DND-41 (cell line): ENCODE measurements around the gene ACSM5.

Source experiments
- ATAC-seq: fragments of 200-7000 bp; cut with Tn5 transposase; 3 replicates; pipeline ENCODE4 v1.9.1; 2021; ENCODE audit warnings: low read depth; ENCODE audit not compliant: insufficient read depth
- DNase-seq: peaks from one replicate; pipeline ENCODE4 v3.0.0-alpha.2; 2020
- H2AFZ ChIP-seq: 2 replicates; pipeline ENCODE4 v1.6.0; 2012; ENCODE audit warnings: low read depth, low read length
- H3K27ac ChIP-seq: 2 replicates; pipeline ENCODE4 v1.5.1; 2012; ENCODE audit warnings: low read length, inconsistent platforms
- H3K27me3 ChIP-seq: fragments of 200-600 bp; sonication (generic); 2 replicates; pipeline ENCODE4 v1.6.0; 2012; ENCODE audit warnings: low read length, mild to moderate bottlenecking, inconsistent platforms; ENCODE audit not compliant: insufficient read depth, poor library complexity
- H3K36me3 ChIP-seq: 2 replicates; pipeline ENCODE4 v1.5.1; 2012; ENCODE audit warnings: low read length, inconsistent platforms; ENCODE audit not compliant: insufficient read depth
- H3K4me1 ChIP-seq: 2 replicates; pipeline ENCODE4 v1.5.1; 2012; ENCODE audit warnings: mild to moderate bottlenecking, low read length; ENCODE audit not compliant: insufficient read depth
- H3K4me2 ChIP-seq: 2 replicates; pipeline ENCODE4 v1.6.0; 2012; ENCODE audit warnings: mild to moderate bottlenecking, moderate library complexity, low read length, inconsistent platforms; ENCODE audit not compliant: insufficient read depth
- H3K4me3 ChIP-seq, 2 experiments: fragments of 200-600 bp in 1 of 2; shearing (Covaris generic) in 1 of 2; 2 replicates each; pipeline ENCODE4 v1.5.1; 2012 to 2016; ENCODE audit warnings: inconsistent platforms in 2 of 2, low read length in 2 of 2, mild to moderate bottlenecking in 2 of 2, low read depth in 1 of 2, moderate library complexity in 1 of 2
- H3K79me2 ChIP-seq: 2 replicates; pipeline ENCODE4 v1.6.0; 2012; ENCODE audit warnings: low read length, inconsistent platforms; ENCODE audit not compliant: insufficient read depth
- H3K9ac ChIP-seq: 2 replicates; pipeline ENCODE4 v1.6.0; 2012; ENCODE audit warnings: low read depth, mild to moderate bottlenecking, inconsistent platforms, low read length, moderate library complexity
- H3K9me3 ChIP-seq: 2 replicates; pipeline ENCODE4 v1.5.1; 2012; ENCODE audit warnings: low read length, moderate library complexity, mild to moderate bottlenecking, inconsistent platforms; ENCODE audit not compliant: insufficient read depth, severe bottlenecking
- H4K20me1 ChIP-seq: 2 replicates; pipeline ENCODE4 v1.6.0; 2012; ENCODE audit warnings: low read length; ENCODE audit not compliant: insufficient read depth
- EZH2 ChIP-seq: IDR thresholded peaks from 3 replicates; pipeline ENCODE4 v1.6.1; 2012; ENCODE audit warnings: borderline replicate concordance, low read depth, mild to moderate bottlenecking, moderate library complexity, low read length, inconsistent platforms; ENCODE audit not compliant: severe bottlenecking
- TF ChIP-seq, protein P1 (sequence below): IDR thresholded peaks from 2 replicates; pipeline ENCODE4 v1.5.1; 2012; ENCODE audit warnings: borderline replicate concordance, low read length, moderate library complexity, mild to moderate bottlenecking; ENCODE audit not compliant: poor library complexity, severe bottlenecking; ENCODE audit errors: extremely low read depth

Gene ACSM5

DNA sequence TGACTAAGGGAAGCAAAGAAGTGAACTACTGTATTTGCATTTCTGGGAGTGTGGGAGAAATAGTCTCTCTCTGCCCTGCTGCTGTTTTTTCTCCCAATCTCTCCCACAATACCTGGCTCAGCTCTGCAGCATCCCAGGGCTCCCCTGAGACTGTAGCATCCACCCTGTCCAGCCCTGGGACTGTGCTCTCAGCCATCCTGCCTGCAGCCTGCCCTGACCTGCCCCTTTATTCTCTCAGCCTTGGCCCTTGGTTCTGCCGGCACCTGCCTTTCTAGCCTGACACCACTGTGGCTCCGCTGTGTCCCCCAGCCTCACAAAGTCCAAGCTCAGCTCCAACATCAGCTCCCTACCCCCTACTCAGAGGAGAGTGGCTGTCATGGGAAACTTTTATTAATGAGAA lies 6.7 kb upstream of the ACSM5 start:
- Histone ChIP-seq H3K27me3 (no peaks in the 10 kb centered on the region), H3K36me3 (no peaks in the 10 kb centered on the region), H3K4me3 (no peak overlapping the region), H4K20me1 (no peaks in the 10 kb centered on the region), H3K9ac (no peak overlapping the region), H3K4me1 (no peaks in the 10 kb centered on the region), H2AFZ (no peak overlapping the region), H3K79me2 (no peaks in the 10 kb centered on the region), H3K27ac (no peak overlapping the region), H3K9me3 (no peaks in the 10 kb centered on the region), H3K4me2 (no peak overlapping the region)
- TF ChIP-seq, protein P1, sequence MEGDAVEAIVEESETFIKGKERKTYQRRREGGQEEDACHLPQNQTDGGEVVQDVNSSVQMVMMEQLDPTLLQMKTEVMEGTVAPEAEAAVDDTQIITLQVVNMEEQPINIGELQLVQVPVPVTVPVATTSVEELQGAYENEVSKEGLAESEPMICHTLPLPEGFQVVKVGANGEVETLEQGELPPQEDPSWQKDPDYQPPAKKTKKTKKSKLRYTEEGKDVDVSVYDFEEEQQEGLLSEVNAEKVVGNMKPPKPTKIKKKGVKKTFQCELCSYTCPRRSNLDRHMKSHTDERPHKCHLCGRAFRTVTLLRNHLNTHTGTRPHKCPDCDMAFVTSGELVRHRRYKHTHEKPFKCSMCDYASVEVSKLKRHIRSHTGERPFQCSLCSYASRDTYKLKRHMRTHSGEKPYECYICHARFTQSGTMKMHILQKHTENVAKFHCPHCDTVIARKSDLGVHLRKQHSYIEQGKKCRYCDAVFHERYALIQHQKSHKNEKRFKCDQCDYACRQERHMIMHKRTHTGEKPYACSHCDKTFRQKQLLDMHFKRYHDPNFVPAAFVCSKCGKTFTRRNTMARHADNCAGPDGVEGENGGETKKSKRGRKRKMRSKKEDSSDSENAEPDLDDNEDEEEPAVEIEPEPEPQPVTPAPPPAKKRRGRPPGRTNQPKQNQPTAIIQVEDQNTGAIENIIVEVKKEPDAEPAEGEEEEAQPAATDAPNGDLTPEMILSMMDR: no peak
- no peak for TF ChIP-seq EZH2
- ATAC-seq (no peak), DNase-seq (no peak)

DNA sequence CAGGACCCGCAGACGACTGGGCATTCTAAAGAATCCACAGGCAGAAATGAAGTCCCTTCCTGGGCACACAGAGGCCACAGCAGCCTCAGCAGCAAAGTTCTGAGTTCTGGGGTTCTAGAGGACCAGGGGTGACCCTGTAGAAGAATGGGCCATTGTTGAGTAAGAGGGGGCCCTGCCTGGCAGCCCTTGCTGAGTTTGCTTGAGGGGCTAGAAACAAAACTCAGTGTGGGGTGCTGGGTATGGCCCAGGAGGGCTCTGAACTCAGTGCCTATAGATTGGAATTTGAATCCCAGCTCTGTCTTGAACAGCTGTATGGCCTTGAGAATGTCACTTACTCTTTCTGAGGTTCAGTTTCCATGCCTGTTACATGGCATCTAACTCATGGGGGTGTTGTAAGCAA lies 4.7 kb upstream of the ACSM5 start, which contains the start of gene PDILT:
TSS of gene PDILT (minus strand) at position 101 of the 400 bp plus-strand sequence. CDS start 5,437 bp downstream, outside the sequence.
- H3K27ac ChIP-seq: no peak within 1 kb of the TSS
- ATAC-seq: no peak
- H3K79me2 ChIP-seq: no peaks in the 10 kb centered on the region
- H3K36me3 ChIP-seq: no peaks in the 10 kb centered on the region
- H2AFZ ChIP-seq: no peak within 1 kb of the TSS
- DNase-seq: no peak
- H3K9ac ChIP-seq: no peak within 1 kb of the TSS
- no peaks in the 10 kb centered on the region for H3K27me3 ChIP-seq
- H3K4me2 ChIP-seq: no peak within 1 kb of the TSS
- H3K4me3 ChIP-seq: no peak within 1 kb of the TSS
- H3K4me1 ChIP-seq: no peaks in the 10 kb centered on the region
- TF ChIP-seq, protein P1: no peak
- TF ChIP-seq EZH2: no peak
- no peaks in the 10 kb centered on the region for H3K9me3 ChIP-seq
- no peaks in the 10 kb centered on the region for H4K20me1 ChIP-seq

DNA sequence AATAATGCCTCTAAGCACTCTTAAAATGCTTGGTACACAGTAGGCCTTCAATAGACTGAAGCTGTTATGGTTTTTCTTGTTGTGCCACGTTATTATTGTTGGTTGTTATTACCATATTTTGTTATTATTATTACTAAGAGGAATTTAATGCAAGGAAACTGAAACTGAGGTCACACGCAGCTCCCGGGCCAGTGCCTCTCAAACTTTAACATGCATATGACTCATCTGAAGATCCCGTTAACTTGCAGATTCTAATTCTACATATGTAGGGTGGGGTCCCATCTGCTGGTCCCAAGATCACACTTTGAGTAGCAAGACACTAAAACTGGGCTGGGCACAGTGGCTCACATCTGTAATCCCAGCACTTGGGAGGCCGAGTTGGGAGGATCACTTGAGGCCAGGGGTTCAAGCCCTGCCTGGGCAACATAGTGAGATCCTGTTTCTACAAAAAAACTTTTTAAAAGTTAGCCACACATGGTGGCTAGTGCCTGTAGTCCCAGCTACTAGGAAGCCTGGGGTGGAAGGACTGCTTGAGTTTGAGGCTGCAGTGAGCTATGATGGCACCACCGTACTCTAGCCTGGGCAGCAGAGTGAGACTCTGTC lies 888 bp downstream of the ACSM5 start:
- Histone ChIP-seq H3K9ac (no peak overlapping the region), H3K4me1 (no peaks in the 10 kb centered on the region), H3K79me2 (no peaks in the 10 kb centered on the region), H3K27me3 (no peaks in the 10 kb centered on the region), H3K9me3 (no peaks in the 10 kb centered on the region), H3K27ac (no peak overlapping the region), H3K4me2 (no peak overlapping the region), H4K20me1 (no peaks in the 10 kb centered on the region), H3K36me3 (no peaks in the 10 kb centered on the region), H3K4me3 (no peak overlapping the region), H2AFZ (no peak overlapping the region)
- ATAC-seq (no peak), DNase-seq (no peak)
- no peak for TF ChIP-seq EZH2
- TF ChIP-seq, protein P1: no peak

DNA sequence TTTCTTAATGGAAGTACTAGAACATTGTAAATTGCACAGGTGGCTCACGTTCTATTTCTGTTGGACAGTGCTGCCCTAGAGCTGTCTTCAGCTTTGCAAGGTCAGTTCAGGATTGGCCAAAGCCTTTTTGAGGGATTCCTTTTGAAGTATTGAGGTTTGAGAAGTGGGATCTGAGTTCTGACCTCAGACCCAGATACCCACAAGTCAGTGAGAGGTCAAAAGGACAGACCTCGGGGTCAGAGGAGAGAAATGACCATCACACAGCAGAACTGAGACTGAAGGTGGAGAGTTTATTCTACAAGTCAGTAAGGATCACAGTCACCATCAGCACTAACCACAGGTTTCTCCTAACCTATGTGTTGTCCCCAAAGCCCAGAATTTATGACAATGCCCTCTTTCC lies 1.7 kb downstream of the ACSM5 start:
- Histone ChIP-seq H3K27ac (no peak overlapping the region), H3K9ac (no peak overlapping the region), H3K4me2 (no peak overlapping the region), H3K4me3 (no peak overlapping the region), H4K20me1 (no peaks in the 10 kb centered on the region), H3K79me2 (no peaks in the 10 kb centered on the region), H2AFZ (no peak overlapping the region), H3K27me3 (no peaks in the 10 kb centered on the region), H3K9me3 (no peaks in the 10 kb centered on the region), H3K4me1 (no peaks in the 10 kb centered on the region), H3K36me3 (no peaks in the 10 kb centered on the region)
- DNase-seq: no peak
- no peak for ATAC-seq
- no peak for TF ChIP-seq EZH2
- TF ChIP-seq, protein P1: no peak
